HPDE6-E6E7 (cell line): Measurements from ENCODE around the gene TFB2M.
"Not testable (repeated sequence)": the region's sequence is repeated elsewhere in the genome, so short reads cannot be mapped to it uniquely, and the experiment has no call there.

Experiments
- DNase-seq: peaks from one replicate; pipeline ENCODE4 v3.0.0; 2011; ENCODE audit warnings: missing footprints; ENCODE audit errors: extremely low spot score

The TFB2M gene

GRCh38 chr1:246566128-246566812 lies at the start of gene TFB2M, which contains the start of gene CNST:
Gene TFB2M, minus strand, starts transcription at chr1:246566261. Its CDS starts 123 bp downstream, at chr1:246566138.
Gene CNST, plus strand, starts transcription at chr1:246566456. Its CDS starts 25,107 bp downstream, at chr1:246591563.
- peak; percentile 96 for DNase-seq

- DNase-seq: no peak
Measured at GRCh38 chr1:246613096-246613758, 47.2 kb upstream of the TFB2M start.

GRCh38 chr1:246609632-246610031 lies 43.6 kb upstream of the TFB2M start:
- DNase-seq: no peak

DNA sequence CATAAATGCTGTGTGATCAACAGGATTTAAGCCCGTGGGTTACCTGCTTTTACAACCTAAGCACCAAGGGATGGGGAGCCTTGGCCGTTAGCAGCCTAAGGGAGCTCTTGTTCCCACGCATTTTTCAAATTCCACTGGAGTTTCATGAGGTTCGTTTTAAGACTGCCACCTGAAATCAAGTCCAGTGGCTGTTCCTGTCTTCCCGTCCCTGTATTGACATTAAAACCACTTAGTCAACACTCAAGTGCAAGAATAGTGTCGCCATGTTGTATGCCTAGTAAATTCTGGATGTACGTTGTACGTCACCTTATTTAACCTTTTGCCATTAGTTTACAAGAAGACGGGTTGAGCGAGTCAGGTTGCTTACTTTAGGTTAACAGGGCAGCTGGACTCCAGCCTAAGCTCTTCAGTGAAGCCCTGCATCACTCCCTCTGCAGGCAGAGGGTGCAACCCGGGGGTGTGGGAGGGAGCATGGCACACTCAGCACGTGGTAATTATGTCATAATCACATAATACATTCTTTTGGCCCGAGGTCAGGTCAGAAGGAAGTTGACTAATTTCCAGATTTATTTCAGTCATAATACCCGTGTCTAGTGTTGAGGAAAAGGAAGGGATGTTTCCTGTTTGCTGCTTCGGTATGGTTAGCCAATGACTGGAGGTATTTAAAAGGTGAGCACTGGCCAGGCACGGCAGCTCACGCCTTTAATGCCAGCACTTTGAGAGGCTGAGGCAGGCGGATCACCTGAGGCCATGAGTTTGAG lies 42.7 kb upstream of the TFB2M start:
- DNase-seq: peak; percentile 88

GRCh38 chr1:246607462-246607861 lies 41.4 kb upstream of the TFB2M start:
- no peak for DNase-seq

- not testable (repeated sequence) for DNase-seq
Measured at GRCh38 chr1:246605231-246605630, 39.2 kb upstream of the TFB2M start.

- no peak for DNase-seq
Measured at GRCh38 chr1:246602194-246602593, 36.1 kb upstream of the TFB2M start.

DNA sequence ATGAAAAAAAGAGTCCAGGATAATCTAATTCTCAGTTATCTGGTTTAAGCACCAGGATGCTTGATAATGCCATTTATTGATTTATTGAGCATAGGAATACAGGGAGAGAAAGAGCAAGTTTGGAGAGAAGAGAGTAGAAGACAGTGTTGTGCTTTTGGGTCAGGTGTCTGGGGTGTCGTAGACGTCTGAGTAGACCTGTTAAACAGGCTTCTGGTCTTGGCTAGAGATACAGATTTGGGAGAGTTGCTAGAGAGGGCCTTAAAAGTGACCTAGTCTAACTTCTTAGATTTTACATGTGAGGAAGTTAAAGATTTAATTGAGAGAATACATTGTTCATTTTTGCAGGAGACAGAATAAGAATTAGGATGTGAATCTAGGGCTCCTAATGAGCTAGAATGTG lies 34.5 kb upstream of the TFB2M start:
- DNase-seq: no peak

DNA sequence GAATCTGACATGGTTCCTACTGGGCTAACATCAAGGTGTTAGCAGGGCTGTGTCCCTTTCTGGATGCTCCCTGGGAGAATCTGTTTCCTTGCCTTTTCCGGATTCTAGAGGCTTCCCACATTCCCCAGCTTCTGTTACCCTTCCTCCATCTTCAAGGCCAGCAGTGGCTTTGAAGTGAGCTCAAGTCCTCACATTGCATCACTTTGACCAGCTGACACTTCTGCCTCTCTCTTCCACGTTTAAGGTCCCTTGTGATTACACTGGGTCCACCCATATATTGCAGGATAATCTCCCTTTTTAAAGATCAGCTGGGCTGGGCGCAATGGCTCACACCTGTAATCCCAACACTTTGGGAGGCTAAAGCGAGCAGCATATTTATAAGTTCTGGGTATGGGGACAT lies 33.3 kb upstream of the TFB2M start:
- no peak for DNase-seq

GRCh38 chr1:246597971-246598370 lies 31.9 kb upstream of the TFB2M start:
- DNase-seq: no peak

- no peak for DNase-seq
Measured at GRCh38 chr1:246597340-246597739, 31.3 kb upstream of the TFB2M start.

- no peak for DNase-seq
Measured at GRCh38 chr1:246595146-246595545, 29.1 kb upstream of the TFB2M start.

DNA sequence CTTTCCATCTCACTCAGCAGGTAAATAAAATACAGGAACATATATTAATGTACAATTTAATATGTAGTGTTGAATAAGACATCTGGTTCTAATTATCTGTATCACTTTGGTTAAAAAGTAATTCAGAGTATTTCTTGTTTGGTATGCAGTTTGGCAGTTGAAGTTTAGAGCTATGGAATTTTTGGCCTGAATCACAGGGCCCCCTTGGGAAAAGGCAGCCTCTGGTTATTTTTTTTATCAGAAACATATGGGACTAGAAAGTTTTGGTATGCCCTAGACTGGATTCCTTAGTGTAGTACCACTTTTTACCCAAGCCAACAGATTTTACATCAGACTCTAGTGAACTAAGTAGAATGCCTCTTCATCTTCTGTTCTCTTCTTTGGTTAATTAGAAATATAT lies 26.6 kb upstream of the TFB2M start:
- DNase-seq: no peak

GRCh38 chr1:246591958-246592357 lies 25.9 kb upstream of the TFB2M start:
- no peak for DNase-seq

GRCh38 chr1:246591504-246591903 lies 25.4 kb upstream of the TFB2M start:
- no peak for DNase-seq

DNA sequence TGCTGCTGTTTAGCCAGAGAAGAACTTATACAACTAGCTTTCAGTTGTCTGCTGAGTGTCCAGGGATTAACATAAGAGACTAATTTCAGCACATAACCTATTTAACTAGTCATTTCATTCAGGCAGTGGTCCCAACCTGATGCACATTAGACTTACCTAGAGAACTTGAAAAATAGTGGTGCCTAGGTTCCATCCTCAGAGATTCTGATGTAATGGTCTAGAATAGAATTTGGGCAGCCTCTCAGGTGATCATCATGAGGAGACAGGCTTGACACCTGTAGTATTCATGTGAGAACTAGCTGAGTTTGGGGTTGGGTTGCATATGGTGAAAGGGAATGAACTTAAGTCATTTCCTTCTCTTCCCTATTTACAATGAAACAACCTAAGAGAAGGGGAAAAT lies 25.0 kb upstream of the TFB2M start:
- no peak for DNase-seq

DNA sequence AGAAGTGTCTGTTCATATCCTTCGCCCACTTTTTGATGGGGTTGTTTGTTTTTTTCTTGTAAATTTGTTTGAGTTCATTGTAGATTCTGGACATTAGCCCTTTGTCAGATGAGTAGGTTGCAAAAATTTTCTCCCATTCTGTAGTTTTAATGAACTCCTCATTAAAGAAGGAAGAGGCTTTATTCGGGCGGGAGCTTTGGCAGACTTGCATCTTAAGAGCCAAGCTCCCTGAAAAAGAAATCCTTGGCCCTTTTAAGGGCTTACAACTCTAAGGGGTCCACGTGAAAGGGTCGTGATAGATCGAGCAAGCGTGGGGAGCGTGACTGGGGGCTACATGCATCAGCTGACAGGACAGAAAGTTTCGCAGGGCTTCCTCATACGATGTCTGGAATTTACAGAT lies 23.9 kb upstream of the TFB2M start:
- DNase-seq: not testable (repeated sequence)

- no peak for DNase-seq
Measured at GRCh38 chr1:246588159-246588721, 22.2 kb upstream of the TFB2M start.

GRCh38 chr1:246587606-246588005 lies 21.5 kb upstream of the TFB2M start:
- DNase-seq: no peak

DNA sequence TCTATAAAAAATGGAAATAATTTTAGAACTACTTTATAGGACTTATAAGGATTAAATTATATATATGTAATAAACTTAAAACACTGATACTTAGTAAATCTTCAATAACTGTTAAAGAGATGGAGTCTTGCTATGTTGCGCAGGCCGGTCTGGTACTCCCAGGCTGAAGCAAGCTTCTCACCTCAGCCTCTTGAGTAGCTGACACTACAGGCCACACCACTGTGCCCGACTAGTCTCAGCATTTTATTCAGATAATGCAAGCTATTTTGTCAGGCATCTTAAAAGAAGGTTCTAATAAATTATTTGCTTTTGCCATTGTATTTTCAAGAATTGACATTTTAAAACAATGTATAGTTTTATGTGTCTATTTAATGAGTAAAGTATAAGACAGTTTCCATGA lies 21.0 kb upstream of the TFB2M start:
- DNase-seq: no peak

DNA sequence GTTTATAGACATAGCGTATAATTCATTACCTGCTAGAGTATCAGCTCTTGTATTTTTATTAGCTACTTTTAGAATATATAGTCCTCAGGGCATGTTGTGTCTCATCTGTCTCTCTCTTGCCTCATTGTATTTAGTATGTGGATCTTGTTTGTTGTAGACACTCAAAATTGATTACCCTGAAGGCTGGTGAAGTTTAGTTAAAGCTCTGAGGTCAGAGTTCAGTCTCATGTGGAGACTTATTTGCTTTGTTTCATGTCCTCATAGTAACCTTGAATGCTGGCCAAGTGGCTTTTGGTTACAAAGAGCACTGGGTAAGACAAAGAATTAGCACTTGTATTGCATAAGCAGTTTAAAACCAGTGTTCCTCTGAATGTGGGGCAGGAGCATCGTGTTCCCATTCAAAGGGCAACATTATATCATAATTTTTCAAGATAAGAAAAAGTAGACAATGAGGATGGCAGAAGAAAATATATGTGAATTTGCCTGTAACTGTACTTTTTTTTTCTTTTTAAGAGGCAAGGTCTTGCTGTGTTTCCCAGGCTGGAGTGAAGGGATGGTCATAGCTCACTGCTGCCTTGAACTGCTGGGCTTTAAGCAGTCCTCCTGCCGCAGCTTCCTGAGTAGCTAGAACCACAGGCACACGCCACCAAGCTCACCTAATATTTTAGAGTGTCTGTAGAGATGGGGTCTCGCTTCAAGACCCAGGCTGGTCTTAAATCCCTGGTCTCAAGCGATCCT lies 17.6 kb upstream of the TFB2M start:
- DNase-seq: no peak

DNA sequence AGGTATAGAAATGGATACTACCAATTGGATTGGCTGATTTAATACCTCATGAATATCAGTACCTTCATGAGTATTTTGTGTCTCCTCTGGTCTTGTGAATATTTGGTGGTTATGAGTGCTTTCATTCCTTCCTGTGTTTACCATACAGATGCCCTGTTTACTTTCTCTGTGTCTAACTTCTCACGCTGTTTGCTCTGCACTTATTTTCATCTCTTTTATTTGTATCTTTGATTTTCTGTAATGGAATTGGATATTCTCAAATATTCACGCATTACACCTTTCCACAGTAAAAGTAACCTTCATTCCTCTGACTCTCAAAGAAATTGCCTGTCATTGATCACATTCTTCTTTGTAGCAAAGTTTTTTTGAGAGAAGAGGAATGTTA lies 17.0 kb upstream of the TFB2M start:
- DNase-seq: no peak
